HG03521 (cell line): ENCODE measurements around the gene STYK1.

Source experiments
- ATAC-seq: cut with Tn5 transposase; IDR thresholded peaks from one replicate; pipeline ENCODE4 v1.9.1; 2021; ENCODE audit warnings: mild to moderate bottlenecking, moderate library complexity; ENCODE audit not compliant: unreplicated experiment

STYK1 gene

GRCh38 chr12:10571141-10571540 lies 102.7 kb downstream of the STYK1 start:
- ATAC-seq, result no peak
